GM12864 (cell line): ENCODE measurements around the gene OR10S1.
"Not testable (repeated sequence)": the region's sequence is repeated elsewhere in the genome, so short reads cannot be mapped to it uniquely, and the experiment has no call there.

ENCODE experiments used
- DNase-seq: peaks from one replicate; pipeline ENCODE4 v3.0.0-alpha.2; 2011; ENCODE audit warnings: low read depth
- H3K4me3 ChIP-seq: 2 replicates; pipeline ENCODE4 v1.5.1; 2011; ENCODE audit warnings: mild to moderate bottlenecking, low read depth, low read length, control low read depth
- TF ChIP-seq, protein P1 (sequence below): IDR thresholded peaks from 2 replicates; pipeline ENCODE4 v1.5.1; 2011; ENCODE audit warnings: low read depth, mild to moderate bottlenecking, moderate library complexity, low read length, control low read depth, inconsistent platforms; ENCODE audit errors: missing control alignments

The OR10S1 gene, protein sequence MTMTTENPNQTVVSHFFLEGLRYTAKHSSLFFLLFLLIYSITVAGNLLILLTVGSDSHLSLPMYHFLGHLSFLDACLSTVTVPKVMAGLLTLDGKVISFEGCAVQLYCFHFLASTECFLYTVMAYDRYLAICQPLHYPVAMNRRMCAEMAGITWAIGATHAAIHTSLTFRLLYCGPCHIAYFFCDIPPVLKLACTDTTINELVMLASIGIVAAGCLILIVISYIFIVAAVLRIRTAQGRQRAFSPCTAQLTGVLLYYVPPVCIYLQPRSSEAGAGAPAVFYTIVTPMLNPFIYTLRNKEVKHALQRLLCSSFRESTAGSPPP

DNA sequence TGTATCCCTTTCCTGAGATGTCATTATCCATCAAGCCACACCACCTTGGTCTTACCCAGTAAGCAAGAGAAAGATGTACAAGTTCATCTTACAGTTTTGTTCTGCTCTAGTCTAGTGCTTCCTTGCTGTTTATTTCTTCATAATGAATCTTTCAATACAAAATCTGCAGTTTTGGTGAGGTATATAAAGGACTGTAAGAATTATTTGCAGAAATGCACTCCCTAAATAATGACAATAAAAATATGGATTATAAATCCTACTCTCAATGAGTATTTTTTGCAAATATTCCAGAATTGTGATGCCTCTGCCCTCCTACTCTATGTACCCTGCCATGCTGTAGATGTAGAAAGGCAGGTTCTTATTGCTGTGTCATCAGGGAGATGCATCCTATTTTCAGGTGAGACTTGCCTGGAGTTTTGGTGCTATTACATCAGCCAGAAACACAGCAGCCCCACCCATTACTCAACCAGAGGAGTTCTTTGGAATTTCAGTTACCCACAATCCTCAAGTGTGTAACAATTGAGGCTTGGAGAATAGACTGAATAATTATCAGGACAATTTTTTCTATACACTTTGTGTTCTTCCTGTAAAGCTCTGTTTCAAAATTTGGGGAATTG, at the start of gene OR10S1:
TSS of gene OR10S1 (minus strand) at position 51 of the 617 bp plus-strand sequence. CDS start 117 bp downstream, outside the sequence.
- H3K4me3 ChIP-seq: no peak within 1 kb of the TSS
- DNase-seq: no peak
- TF ChIP-seq, protein P1, sequence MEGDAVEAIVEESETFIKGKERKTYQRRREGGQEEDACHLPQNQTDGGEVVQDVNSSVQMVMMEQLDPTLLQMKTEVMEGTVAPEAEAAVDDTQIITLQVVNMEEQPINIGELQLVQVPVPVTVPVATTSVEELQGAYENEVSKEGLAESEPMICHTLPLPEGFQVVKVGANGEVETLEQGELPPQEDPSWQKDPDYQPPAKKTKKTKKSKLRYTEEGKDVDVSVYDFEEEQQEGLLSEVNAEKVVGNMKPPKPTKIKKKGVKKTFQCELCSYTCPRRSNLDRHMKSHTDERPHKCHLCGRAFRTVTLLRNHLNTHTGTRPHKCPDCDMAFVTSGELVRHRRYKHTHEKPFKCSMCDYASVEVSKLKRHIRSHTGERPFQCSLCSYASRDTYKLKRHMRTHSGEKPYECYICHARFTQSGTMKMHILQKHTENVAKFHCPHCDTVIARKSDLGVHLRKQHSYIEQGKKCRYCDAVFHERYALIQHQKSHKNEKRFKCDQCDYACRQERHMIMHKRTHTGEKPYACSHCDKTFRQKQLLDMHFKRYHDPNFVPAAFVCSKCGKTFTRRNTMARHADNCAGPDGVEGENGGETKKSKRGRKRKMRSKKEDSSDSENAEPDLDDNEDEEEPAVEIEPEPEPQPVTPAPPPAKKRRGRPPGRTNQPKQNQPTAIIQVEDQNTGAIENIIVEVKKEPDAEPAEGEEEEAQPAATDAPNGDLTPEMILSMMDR: no peak

DNA sequence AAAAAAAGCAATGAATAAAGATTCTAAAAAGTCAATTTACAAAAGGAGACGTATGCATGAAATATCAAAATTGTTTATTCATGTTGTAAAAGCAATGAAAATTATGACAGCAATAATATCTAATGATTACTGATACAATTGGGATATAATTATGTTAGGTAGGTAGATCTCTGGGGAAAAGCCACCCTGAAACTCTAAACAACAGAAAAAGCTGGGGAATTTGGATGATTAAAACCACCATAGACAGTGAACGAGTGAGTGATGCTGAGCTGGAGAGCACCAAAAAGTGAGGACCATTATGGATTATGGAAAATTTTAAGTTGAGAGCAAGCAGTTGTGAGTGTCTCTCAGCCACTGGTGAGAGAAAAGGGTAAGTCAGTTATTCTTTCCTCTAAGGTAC, 48.9 kb upstream of the OR10S1 start, which contains the start of gene OR10G8:
TSS of gene OR10G8 (plus strand) at position 301 of the 400 bp plus-strand sequence. CDS start 2,825 bp downstream, outside the sequence.
- no peak within 1 kb of the TSS for H3K4me3 ChIP-seq
- DNase-seq: no peak
- TF ChIP-seq, protein P1: no peak

DNA sequence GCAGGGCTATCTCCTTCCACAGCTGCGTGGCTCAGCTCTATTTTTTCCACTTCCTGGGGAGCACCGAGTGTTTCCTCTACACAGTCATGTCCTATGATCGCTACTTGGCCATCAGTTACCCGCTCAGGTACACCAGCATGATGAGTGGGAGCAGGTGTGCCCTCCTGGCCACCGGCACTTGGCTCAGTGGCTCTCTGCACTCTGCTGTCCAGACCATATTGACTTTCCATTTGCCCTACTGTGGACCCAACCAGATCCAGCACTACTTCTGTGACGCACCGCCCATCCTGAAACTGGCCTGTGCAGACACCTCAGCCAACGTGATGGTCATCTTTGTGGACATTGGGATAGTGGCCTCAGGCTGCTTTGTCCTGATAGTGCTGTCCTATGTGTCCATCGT, 38.3 kb upstream of the OR10S1 start:
- not testable (repeated sequence) for H3K4me3 ChIP-seq, DNase-seq

DNA sequence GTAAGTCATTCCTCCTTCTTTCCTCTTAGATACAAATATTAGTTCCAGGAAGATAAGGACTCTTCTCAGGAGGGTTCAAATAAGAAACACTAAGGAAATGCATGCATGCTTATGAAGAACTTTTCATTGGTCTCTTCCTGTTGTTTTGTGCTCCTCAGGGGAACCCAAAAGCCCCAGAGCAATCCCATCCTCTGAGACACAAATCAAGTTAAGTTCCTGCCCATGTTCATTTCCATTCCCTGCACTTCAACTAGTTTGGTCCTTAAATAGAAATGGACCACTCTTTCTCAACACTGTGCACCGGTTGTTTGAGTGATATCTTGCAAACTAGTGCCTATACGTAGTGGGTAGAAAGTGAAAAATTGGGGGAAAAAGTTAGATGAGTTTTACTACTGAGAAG, 35.1 kb upstream of the OR10S1 start, which contains the start of gene OR10G4:
TSS of gene OR10G4 (plus strand) at position 301 of the 400 bp plus-strand sequence. CDS start 2,578 bp downstream, outside the sequence.
- no peak for DNase-seq
- TF ChIP-seq, protein P1: no peak
- no peak within 1 kb of the TSS for H3K4me3 ChIP-seq

DNA sequence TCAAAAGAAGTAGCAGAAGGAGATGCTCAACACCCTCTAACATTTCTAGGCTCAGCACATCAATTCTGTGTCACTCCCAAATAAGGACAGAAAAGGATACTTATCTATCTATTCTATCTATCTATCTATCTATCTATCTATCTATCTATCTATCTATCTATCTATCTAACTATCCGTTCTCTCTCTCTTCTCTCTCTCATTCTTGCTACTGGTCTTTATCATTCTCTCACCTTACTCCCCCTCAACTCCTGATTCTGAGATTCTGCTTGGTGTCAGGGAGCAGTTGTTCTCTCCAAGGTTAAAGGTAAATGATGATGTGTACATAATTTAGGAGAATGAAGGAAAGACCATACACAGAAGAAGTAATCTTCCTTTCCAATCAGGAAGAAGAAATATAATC, 17.5 kb upstream of the OR10S1 start, which contains the start of gene OR10G6:
TSS of gene OR10G6 (minus strand) at position 43 of the 400 bp plus-strand sequence. CDS start at position 43, 0 bp downstream.
- TF ChIP-seq, protein P1: no peak
- no peak within 1 kb of the TSS for H3K4me3 ChIP-seq

DNA sequence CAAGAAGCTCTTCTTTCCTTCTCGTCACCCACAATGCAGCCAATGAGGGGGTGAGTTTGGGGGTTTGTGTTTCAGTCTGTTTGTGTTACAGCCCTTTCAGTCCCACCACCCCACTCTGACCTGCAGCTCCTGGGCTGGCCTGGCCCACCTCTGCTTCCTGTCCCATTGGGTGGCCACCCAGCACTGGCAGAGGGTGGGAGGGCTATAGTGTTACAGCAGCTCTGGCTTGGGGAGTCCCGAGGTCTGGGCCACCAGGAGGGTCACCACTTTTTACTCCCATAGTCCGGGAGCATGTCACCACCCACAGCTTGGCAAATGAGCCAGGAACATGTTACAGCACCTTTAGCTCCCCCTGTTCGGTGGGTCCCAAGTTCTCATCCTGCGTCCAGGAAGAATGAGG, 1.7 kb upstream of the OR10S1 start:
- H3K4me3 ChIP-seq: no peak overlapping the region
- TF ChIP-seq, protein P1: no peak
- no peak for DNase-seq

More for the DNA sequence above, 17.5 kb upstream of the OR10S1 start, which contains the start of gene OR10G6:
- no peak for DNase-seq

DNA sequence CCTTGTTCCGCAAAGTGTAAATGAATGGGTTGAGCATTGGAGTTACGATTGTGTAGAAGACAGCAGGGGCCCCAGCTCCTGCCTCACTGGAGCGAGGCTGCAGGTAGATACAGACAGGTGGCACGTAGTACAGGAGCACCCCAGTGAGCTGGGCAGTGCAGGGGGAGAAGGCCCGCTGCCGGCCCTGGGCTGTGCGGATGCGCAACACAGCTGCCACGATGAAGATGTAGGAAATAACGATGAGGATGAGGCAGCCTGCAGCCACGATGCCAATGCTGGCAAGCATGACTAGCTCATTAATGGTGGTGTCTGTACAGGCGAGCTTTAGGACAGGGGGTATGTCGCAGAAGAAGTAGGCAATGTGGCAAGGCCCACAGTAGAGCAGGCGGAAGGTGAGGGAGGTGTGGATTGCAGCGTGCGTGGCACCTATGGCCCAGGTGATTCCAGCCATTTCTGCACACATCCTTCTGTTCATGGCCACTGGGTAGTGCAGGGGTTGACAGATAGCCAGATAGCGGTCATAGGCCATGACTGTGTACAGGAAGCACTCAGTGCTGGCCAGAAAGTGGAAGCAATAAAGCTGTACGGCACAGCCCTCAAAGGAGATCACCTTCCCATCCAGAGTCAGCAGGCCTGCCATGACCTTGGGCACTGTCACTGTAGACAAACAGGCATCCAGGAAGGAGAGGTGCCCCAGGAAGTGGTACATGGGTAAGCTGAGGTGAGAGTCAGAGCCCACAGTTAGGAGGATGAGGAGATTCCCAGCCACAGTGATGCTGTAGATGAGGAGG, 616 bp downstream of the OR10S1 start:
- no peak overlapping the region for H3K4me3 ChIP-seq
- DNase-seq: no peak
- TF ChIP-seq, protein P1: no peak
